Measurements from ENCODE around the gene IFI44. TPM values are rescaled to one million over a fixed set of nuclear protein-coding genes. Genes with fewer than 3 reads are reported as not detected.

The IFI44 gene
- total RNA-seq, 1 donor: 35.8 TPM

DNA sequence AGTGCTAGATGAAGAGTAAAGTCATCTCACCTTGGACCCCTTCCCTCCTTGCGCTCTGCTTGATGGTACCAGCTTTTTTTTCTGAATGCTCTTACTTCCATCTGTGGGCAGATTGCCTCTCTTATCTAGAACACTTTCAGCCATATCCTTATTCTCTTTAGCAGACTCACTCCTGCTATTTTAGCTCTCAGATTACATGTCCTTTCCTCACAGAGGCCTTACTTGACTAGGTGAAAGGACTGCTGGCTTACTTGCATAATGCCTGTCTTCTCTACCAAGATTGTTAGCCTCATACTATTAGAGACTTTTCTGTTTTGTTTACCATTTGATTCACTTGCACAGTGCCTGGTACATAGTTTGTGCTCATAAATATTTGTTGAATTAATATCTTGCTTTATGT is 9.3 kb downstream of the IFI44 start:
- TF ChIP-seq, protein P1, sequence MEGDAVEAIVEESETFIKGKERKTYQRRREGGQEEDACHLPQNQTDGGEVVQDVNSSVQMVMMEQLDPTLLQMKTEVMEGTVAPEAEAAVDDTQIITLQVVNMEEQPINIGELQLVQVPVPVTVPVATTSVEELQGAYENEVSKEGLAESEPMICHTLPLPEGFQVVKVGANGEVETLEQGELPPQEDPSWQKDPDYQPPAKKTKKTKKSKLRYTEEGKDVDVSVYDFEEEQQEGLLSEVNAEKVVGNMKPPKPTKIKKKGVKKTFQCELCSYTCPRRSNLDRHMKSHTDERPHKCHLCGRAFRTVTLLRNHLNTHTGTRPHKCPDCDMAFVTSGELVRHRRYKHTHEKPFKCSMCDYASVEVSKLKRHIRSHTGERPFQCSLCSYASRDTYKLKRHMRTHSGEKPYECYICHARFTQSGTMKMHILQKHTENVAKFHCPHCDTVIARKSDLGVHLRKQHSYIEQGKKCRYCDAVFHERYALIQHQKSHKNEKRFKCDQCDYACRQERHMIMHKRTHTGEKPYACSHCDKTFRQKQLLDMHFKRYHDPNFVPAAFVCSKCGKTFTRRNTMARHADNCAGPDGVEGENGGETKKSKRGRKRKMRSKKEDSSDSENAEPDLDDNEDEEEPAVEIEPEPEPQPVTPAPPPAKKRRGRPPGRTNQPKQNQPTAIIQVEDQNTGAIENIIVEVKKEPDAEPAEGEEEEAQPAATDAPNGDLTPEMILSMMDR (IDR thresholded peaks at IDR 0.05; ENCODE audit: extremely low read depth, low read depth, low read length): no peak
- H4K20me1 ChIP-seq (ENCODE audit: insufficient read depth, low read length): no peaks in the 10 kb centered on the region
- no peak for DNase-seq (ENCODE audit: insufficient read length, low spot score, missing footprints)

DNA sequence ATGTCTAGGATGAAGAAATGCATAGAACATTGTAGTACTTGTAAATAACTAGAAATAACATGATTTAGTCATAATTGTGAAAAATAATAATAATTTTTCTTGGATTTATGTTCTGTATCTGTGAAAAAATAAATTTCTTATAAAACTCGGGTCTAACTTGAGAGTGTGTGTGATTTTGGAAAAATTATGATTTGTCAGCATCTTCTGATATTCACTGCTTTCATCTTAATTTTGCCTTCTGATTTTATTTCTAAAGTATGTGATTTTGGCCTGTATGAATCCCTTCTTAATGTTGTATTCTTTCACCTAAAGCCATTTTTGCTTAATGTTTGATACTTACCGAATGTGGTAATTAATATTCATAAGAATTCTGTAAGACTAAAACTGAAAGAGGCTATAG is 14.3 kb downstream of the IFI44 start:
- no peaks in the 10 kb centered on the region for H3K9me3 ChIP-seq (ENCODE audit: low read depth, low read length)
- no peak overlapping the region for H2AFZ ChIP-seq (ENCODE audit: low read length)
- no peaks in the 10 kb centered on the region for H4K20me1 ChIP-seq (ENCODE audit: insufficient read depth, low read length)
- peaks cover 8% of the 10 kb centered on the region for H3K36me3 ChIP-seq (ENCODE audit: insufficient read depth, low read length)
- no peaks in the 10 kb centered on the region for H3K4me1 ChIP-seq (ENCODE audit: insufficient read depth, low read length)
- TF ChIP-seq, protein P1 (IDR thresholded peaks at IDR 0.05; ENCODE audit: extremely low read depth, low read depth, low read length): no peak
- no peak for DNase-seq (ENCODE audit: insufficient read length, low spot score, missing footprints)
- H3K27ac ChIP-seq (ENCODE audit: low read depth, low read length): no peak overlapping the region
- no peak overlapping the region for H3K4me3 ChIP-seq (ENCODE audit: insufficient read depth, low read length)
- no peaks in the 10 kb centered on the region for H3K27me3 ChIP-seq (ENCODE audit: insufficient read depth, low read length)
- H3K79me2 ChIP-seq (ENCODE audit: insufficient read depth, low read length): no peaks in the 10 kb centered on the region
- H3K4me2 ChIP-seq (ENCODE audit: insufficient read depth, low read length): no peak overlapping the region

More for the DNA sequence above, 9.3 kb downstream of the IFI44 start:
- H3K27ac ChIP-seq (ENCODE audit: low read depth, low read length): no peak overlapping the region
- H3K4me3 ChIP-seq (ENCODE audit: insufficient read depth, low read length): no peak overlapping the region
- no peak overlapping the region for H2AFZ ChIP-seq (ENCODE audit: low read length)
- no peaks in the 10 kb centered on the region for H3K9me3 ChIP-seq (ENCODE audit: low read depth, low read length)
- H3K27me3 ChIP-seq (ENCODE audit: insufficient read depth, low read length): no peaks in the 10 kb centered on the region
- H3K4me2 ChIP-seq (ENCODE audit: insufficient read depth, low read length): no peak overlapping the region
- H3K79me2 ChIP-seq (ENCODE audit: insufficient read depth, low read length): no peaks in the 10 kb centered on the region
- H3K4me1 ChIP-seq (ENCODE audit: insufficient read depth, low read length): no peaks in the 10 kb centered on the region
- peaks cover 8% of the 10 kb centered on the region for H3K36me3 ChIP-seq (ENCODE audit: insufficient read depth, low read length)

DNA sequence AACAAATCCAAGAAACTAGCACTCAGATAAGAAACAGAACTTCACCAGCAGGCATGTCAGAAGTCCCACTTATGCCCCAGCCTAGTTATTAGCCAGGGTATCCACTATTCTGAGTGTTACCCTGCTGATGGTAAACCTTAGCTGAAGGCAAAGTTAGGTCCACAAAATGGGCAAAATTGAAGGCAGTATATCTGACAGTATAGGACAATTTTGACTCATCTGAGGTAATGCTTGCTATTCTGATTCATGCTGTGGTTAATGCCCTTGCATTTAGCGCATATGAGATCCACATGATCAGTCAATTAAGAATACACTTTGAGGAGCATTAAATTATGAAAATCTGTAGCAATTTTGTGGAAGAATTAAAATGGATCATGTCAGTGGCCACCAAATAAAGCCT is 15.1 kb downstream of the IFI44 start:
- TF ChIP-seq, protein P1 (IDR thresholded peaks at IDR 0.05; ENCODE audit: extremely low read depth, low read depth, low read length): no peak
- no peaks in the 10 kb centered on the region for H3K9me3 ChIP-seq (ENCODE audit: low read depth, low read length)
- H3K36me3 ChIP-seq (ENCODE audit: insufficient read depth, low read length): peaks cover 3% of the 10 kb centered on the region
- no peaks in the 10 kb centered on the region for H3K4me1 ChIP-seq (ENCODE audit: insufficient read depth, low read length)
- no peaks in the 10 kb centered on the region for H3K79me2 ChIP-seq (ENCODE audit: insufficient read depth, low read length)
- no peaks in the 10 kb centered on the region for H3K27me3 ChIP-seq (ENCODE audit: insufficient read depth, low read length)
- H3K4me2 ChIP-seq (ENCODE audit: insufficient read depth, low read length): no peak overlapping the region
- no peak overlapping the region for H3K27ac ChIP-seq (ENCODE audit: low read depth, low read length)
- no peaks in the 10 kb centered on the region for H4K20me1 ChIP-seq (ENCODE audit: insufficient read depth, low read length)
- DNase-seq (ENCODE audit: insufficient read length, low spot score, missing footprints): no peak
- no peak overlapping the region for H3K4me3 ChIP-seq (ENCODE audit: insufficient read depth, low read length)
- no peak overlapping the region for H2AFZ ChIP-seq (ENCODE audit: low read length)

DNA sequence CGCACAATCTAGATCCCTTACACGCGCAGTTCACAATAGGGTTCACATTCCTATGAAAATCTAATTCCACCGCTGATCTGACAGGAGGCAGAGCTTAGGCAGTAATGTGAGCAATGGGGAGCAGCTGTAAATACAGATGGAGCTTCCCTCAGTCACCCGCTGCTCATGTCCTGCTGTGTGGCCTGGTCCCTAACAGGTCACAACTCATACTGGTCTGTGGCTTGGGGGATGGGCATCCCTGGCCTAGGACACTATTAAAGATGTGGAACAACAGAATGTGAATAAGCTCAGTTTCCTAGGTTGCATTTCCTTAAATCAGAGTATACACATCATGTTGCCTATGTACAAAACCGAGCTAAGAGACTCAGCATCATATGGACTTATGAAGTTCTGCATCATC is 16.2 kb downstream of the IFI44 start:
- Histone ChIP-seq H3K79me2 (ENCODE audit: insufficient read depth, low read length) (no peaks in the 10 kb centered on the region), H3K9me3 (ENCODE audit: low read depth, low read length) (no peaks in the 10 kb centered on the region), H2AFZ (ENCODE audit: low read length) (no peak overlapping the region), H3K4me2 (ENCODE audit: insufficient read depth, low read length) (no peak overlapping the region), H3K4me3 (ENCODE audit: insufficient read depth, low read length) (no peak overlapping the region), H3K27me3 (ENCODE audit: insufficient read depth, low read length) (no peaks in the 10 kb centered on the region), H3K36me3 (ENCODE audit: insufficient read depth, low read length) (no peaks in the 10 kb centered on the region), H3K4me1 (ENCODE audit: insufficient read depth, low read length) (no peaks in the 10 kb centered on the region), H3K27ac (ENCODE audit: low read depth, low read length) (no peak overlapping the region), H4K20me1 (ENCODE audit: insufficient read depth, low read length) (no peaks in the 10 kb centered on the region)
- TF ChIP-seq, protein P1 (IDR thresholded peaks at IDR 0.05; ENCODE audit: extremely low read depth, low read depth, low read length): no peak
- DNase-seq (ENCODE audit: insufficient read length, low spot score, missing footprints): no peak
